ENCODE data around the gene LRIG2.
"Not testable (repeated sequence)": the region's sequence is repeated elsewhere in the genome, so short reads cannot be mapped to it uniquely, and the experiment has no call there.

The LRIG2 gene

GRCh38 chr1:113146242-113147072 is 73.5 kb downstream of the LRIG2 start:
- no peak for DNase-seq

GRCh38 chr1:113147073-113147625 is 74.2 kb downstream of the LRIG2 start:
- in situ Hi-C loops (cut with HindIII; ENCODE audit: low pct_ligation_motif_present, low pct_unique_long_range_greater_than_20kb, low sequenced_read_pairs) = no loop called here
- no peak for DNase-seq

More at GRCh38 chr1:113146242-113147072, 73.5 kb downstream of the LRIG2 start:
- in situ Hi-C loops (cut with HindIII; ENCODE audit: low pct_ligation_motif_present, low pct_unique_long_range_greater_than_20kb, low sequenced_read_pairs) = no loop called here

- in situ Hi-C loops (cut with HindIII; ENCODE audit: low pct_ligation_motif_present, low pct_unique_long_range_greater_than_20kb, low sequenced_read_pairs) = no loop called here
- no peak for DNase-seq
Measured at GRCh38 chr1:113147826-113148225, 74.8 kb downstream of the LRIG2 start.

GRCh38 chr1:113150494-113150893 is 77.5 kb downstream of the LRIG2 start:
- not testable (repeated sequence) for DNase-seq

GRCh38 chr1:113153116-113153803 is 80.3 kb downstream of the LRIG2 start:
- in situ Hi-C loops (cut with HindIII; ENCODE audit: low pct_ligation_motif_present, low pct_unique_long_range_greater_than_20kb, low sequenced_read_pairs) = no loop called here
- no peak for DNase-seq

More at GRCh38 chr1:113150494-113150893, 77.5 kb downstream of the LRIG2 start:
- in situ Hi-C loops (cut with HindIII; ENCODE audit: low pct_ligation_motif_present, low pct_unique_long_range_greater_than_20kb, low sequenced_read_pairs) = not testable (repeated sequence)

GRCh38 chr1:113156368-113156767 is 83.4 kb downstream of the LRIG2 start:
- in situ Hi-C loops (cut with HindIII; ENCODE audit: low pct_ligation_motif_present, low pct_unique_long_range_greater_than_20kb, low sequenced_read_pairs) = no loop called here
- no peak for DNase-seq

- DNase-seq; in situ Hi-C loops (cut with HindIII; ENCODE audit: low pct_ligation_motif_present, low pct_unique_long_range_greater_than_20kb, low sequenced_read_pairs): not testable (repeated sequence)
Measured at GRCh38 chr1:113158743-113159142, 85.7 kb downstream of the LRIG2 start.

- no peak for DNase-seq
- in situ Hi-C loops (cut with HindIII; ENCODE audit: low pct_ligation_motif_present, low pct_unique_long_range_greater_than_20kb, low sequenced_read_pairs) = no loop called here
Measured at GRCh38 chr1:113166473-113166872, 93.5 kb downstream of the LRIG2 start.

GRCh38 chr1:113168946-113169345 is 95.9 kb downstream of the LRIG2 start:
- in situ Hi-C loops (cut with HindIII; ENCODE audit: low pct_ligation_motif_present, low pct_unique_long_range_greater_than_20kb, low sequenced_read_pairs) = no loop called here
- no peak for DNase-seq

GRCh38 chr1:113169591-113169990 is 96.6 kb downstream of the LRIG2 start:
- in situ Hi-C loops (cut with HindIII; ENCODE audit: low pct_ligation_motif_present, low pct_unique_long_range_greater_than_20kb, low sequenced_read_pairs) = no loop called here
- DNase-seq = no peak

GRCh38 chr1:113170519-113170918 is 97.5 kb downstream of the LRIG2 start:
- DNase-seq = no peak

GRCh38 chr1:113178106-113178505 is 105.1 kb downstream of the LRIG2 start:
- in situ Hi-C loops (cut with HindIII; ENCODE audit: low pct_ligation_motif_present, low pct_unique_long_range_greater_than_20kb, low sequenced_read_pairs) = no loop called here
- no peak for DNase-seq

More at GRCh38 chr1:113170519-113170918, 97.5 kb downstream of the LRIG2 start:
- in situ Hi-C loops (cut with HindIII; ENCODE audit: low pct_ligation_motif_present, low pct_unique_long_range_greater_than_20kb, low sequenced_read_pairs) = no loop called here

GRCh38 chr1:113178522-113178921 is 105.5 kb downstream of the LRIG2 start:
- DNase-seq = no peak
- in situ Hi-C loops (cut with HindIII; ENCODE audit: low pct_ligation_motif_present, low pct_unique_long_range_greater_than_20kb, low sequenced_read_pairs) = no loop called here

All from ACHN (cell line).